GM23338 (cell line): ENCODE results near the gene ARAP1. TPM values are rescaled to one million over a fixed set of nuclear protein-coding genes. Genes with fewer than 3 reads are reported as not detected.

ENCODE experiments used
- ATAC-seq: fragments of 200-7000 bp; cut with Tn5 transposase; 3 replicates; pipeline ENCODE4 v1.9.1; 2020
- DNase-seq: peaks from one replicate; pipeline ENCODE4 v3.0.0-alpha.2; 2015; ENCODE audit warnings: low spot score
- H2AFZ ChIP-seq: fragments of 200-600 bp; sonication (generic); 2 replicates; pipeline ENCODE4 v1.8.0; 2016; ENCODE audit warnings: antibody characterized with exemption, mild to moderate bottlenecking, moderate library complexity
- H3F3A ChIP-seq: fragments of 200-600 bp; sonication (generic); replicated peaks from 2 replicates; pipeline ENCODE4 v1.8.0; 2017; ENCODE audit warnings: antibody characterized with exemption, mixed run types, low read depth
- H3K27ac ChIP-seq: fragments of 200-600 bp; sonication (generic); 2 replicates; pipeline ENCODE4 v1.6.1; 2016; ENCODE audit warnings: low read depth
- H3K27me3 ChIP-seq: fragments of 200-600 bp; sonication (generic); 2 replicates; pipeline ENCODE4 v1.8.0; 2016; ENCODE audit warnings: mild to moderate bottlenecking, mixed run types, moderate library complexity; ENCODE audit not compliant: insufficient read depth
- H3K36me3 ChIP-seq: fragments of 200-600 bp; sonication (generic); 2 replicates; pipeline ENCODE4 v1.8.0; 2016; ENCODE audit warnings: mild to moderate bottlenecking; ENCODE audit not compliant: insufficient read depth
- H3K4me1 ChIP-seq: fragments of 200-600 bp; sonication (generic); 2 replicates; pipeline ENCODE4 v1.8.0; 2016; ENCODE audit warnings: mild to moderate bottlenecking, moderate library complexity; ENCODE audit not compliant: insufficient read depth
- H3K4me2 ChIP-seq: fragments of 200-600 bp; sonication (generic); 2 replicates; pipeline ENCODE4 v1.7.1; 2017; ENCODE audit warnings: mixed run types
- H3K4me3 ChIP-seq: fragments of 200-600 bp; sonication (generic); 2 replicates; pipeline ENCODE4 v1.6.1; 2016; ENCODE audit warnings: mixed run types
- H3K79me2 ChIP-seq: fragments of 200-600 bp; sonication (generic); replicated peaks from 2 replicates; pipeline ENCODE4 v1.8.0; 2017; ENCODE audit warnings: mild to moderate bottlenecking; ENCODE audit not compliant: insufficient read depth
- H3K9me2 ChIP-seq: fragments of 200-600 bp; sonication (generic); 2 replicates; pipeline ENCODE4 v1.8.0; 2017; ENCODE audit not compliant: insufficient read depth
- H4K20me1 ChIP-seq: fragments of 200-600 bp; sonication (generic); replicated peaks from 2 replicates; pipeline ENCODE4 v1.8.0; 2017; ENCODE audit warnings: mild to moderate bottlenecking; ENCODE audit not compliant: insufficient read depth
- H3K27ac Mint-ChIP-seq: 2 replicates; pipeline ENCODE4 v1.8.0; 2020; ENCODE audit warnings: inconsistent platforms, mild to moderate bottlenecking, moderate library complexity, mixed read lengths
- H3K27me3 Mint-ChIP-seq: 3 replicates; pipeline ENCODE4 v1.8.0; 2022; ENCODE audit warnings: low read depth, mild to moderate bottlenecking, moderate library complexity, mixed read lengths, inconsistent platforms; ENCODE audit not compliant: insufficient read depth, poor library complexity
- H3K36me3 Mint-ChIP-seq: 3 replicates; pipeline ENCODE4 v1.8.0; 2021; ENCODE audit warnings: low read depth, mild to moderate bottlenecking, inconsistent platforms, moderate library complexity, mixed read lengths
- H3K4me1 Mint-ChIP-seq: 3 replicates; pipeline ENCODE4 v1.8.0; 2020; ENCODE audit warnings: mild to moderate bottlenecking, inconsistent platforms, mixed read lengths
- H3K4me3 Mint-ChIP-seq: 3 replicates; pipeline ENCODE4 v1.8.0; 2021; ENCODE audit warnings: moderate library complexity, mild to moderate bottlenecking, inconsistent platforms, mixed read lengths
- H3K9me3 Mint-ChIP-seq: 3 replicates; pipeline ENCODE4 v1.8.0; 2020; ENCODE audit warnings: moderate library complexity, mild to moderate bottlenecking, inconsistent platforms, mixed read lengths
- CTCF ChIP-seq, 2 experiments: fragments of 200-600 bp in 1 of 2; sonication (generic) in 1 of 2; conservative IDR thresholded peaks; 2 replicates each; pipeline versions ENCODE4 v1.5.1 to v1.6.1; 2016 to 2017; ENCODE audit warnings: antibody characterized with exemption in 2 of 2, low read depth in 2 of 2, mild to moderate bottlenecking in 2 of 2, moderate library complexity in 1 of 2
- EZH2 ChIP-seq: fragments of 200-600 bp; sonication (generic); IDR thresholded peaks from one replicate; pipeline ENCODE4 v1.8.0; 2017; ENCODE audit warnings: antibody characterized with exemption, mild to moderate bottlenecking, low read depth; ENCODE audit not compliant: unreplicated experiment
- EZH2phosphoT487 ChIP-seq: fragments of 200-600 bp; sonication (generic); IDR thresholded peaks from one replicate; pipeline ENCODE4 v1.8.1; 2018; ENCODE audit warnings: antibody characterized with exemption; ENCODE audit not compliant: unreplicated experiment
- NANOG ChIP-seq: IDR thresholded peaks from 2 replicates; pipeline ENCODE4 v1.6.1; 2016; ENCODE audit warnings: antibody characterized with exemption, borderline replicate concordance
- POLR2AphosphoS5 ChIP-seq: IDR thresholded peaks from 2 replicates; pipeline ENCODE4 v1.6.1; 2016; ENCODE audit warnings: antibody characterized with exemption, low read depth
- STAT1 ChIP-seq: IDR thresholded peaks from one replicate; pipeline ENCODE4 v1.6.1; 2016; ENCODE audit warnings: antibody characterized with exemption; ENCODE audit not compliant: unreplicated experiment
- ZNF114 ChIP-seq: fragments of 250-450 bp; sonication (Bioruptor Pico); IDR thresholded peaks from 2 replicates; pipeline ENCODE4 v1.5.0; 2020; ENCODE audit warnings: mild to moderate bottlenecking, moderate library complexity
- polyA plus RNA-seq: library from polyadenylated mRNA; unstranded; fragments of >200 nt; fragmentation: Nextera tagmentation; extraction: Ambion mirVana; gene quantifications from 2 replicates; pipeline ENCODE4 v1.2.1, GENCODE V29; 2016
- total RNA-seq: library from RNA; depleted of rRNA; stranded (reverse); fragments of >200 nt; shearing (Covaris generic); gene quantifications from 2 replicates; pipeline ENCODE4 v1.2.3, GENCODE V29; 2014
- TF ChIP-seq, protein P1 (sequence below): fragments of 250-450 bp; sonication (Bioruptor Pico); IDR thresholded peaks from 2 replicates; pipeline ENCODE4 v1.5.0; 2020; ENCODE audit warnings: mild to moderate bottlenecking, moderate library complexity

The ARAP1 gene
- total and polyA plus RNA-seq, 2 experiments from 2014 or later: 24.5 to 116 TPM

- Mint-ChIP-seq H3K4me1 (peaks cover 6% of the 10 kb centered on the region; the same call in 2 of the 3 replicates), H3K27ac (no peak overlapping the region), H3K27me3 (peaks cover 15% of the 10 kb centered on the region), H3K4me3 (no peak overlapping the region), H3K36me3 (peaks cover 51% of the 10 kb centered on the region), H3K9me3 (no peaks in the 10 kb centered on the region)
- H2AFZ ChIP-seq: no peak overlapping the region
- no peak overlapping the region for H3K27ac ChIP-seq
- H3F3A ChIP-seq: no peaks in the 10 kb centered on the region
- H3K4me2 ChIP-seq: peak overlapping the region; percentile 43; the same call in 1 of the 2 replicates
- no peaks in the 10 kb centered on the region for H3K27me3 ChIP-seq
- H3K79me2 ChIP-seq: no peaks in the 10 kb centered on the region
- no peaks in the 10 kb centered on the region for H4K20me1 ChIP-seq
- ATAC-seq: peak; percentile 91
- peak overlapping the region; percentile 23; the same call in 1 of the 2 replicates for H3K4me3 ChIP-seq
- TF ChIP-seq EZH2phosphoT487 (no peak), POLR2AphosphoS5 (peak; percentile 40; the same call in 1 of the 2 replicates), NANOG (no peak), STAT1 (no peak)
- no peaks in the 10 kb centered on the region; the same call in 1 of the 2 replicates for H3K36me3 ChIP-seq
- DNase-seq: peak; percentile 92
- H3K9me2 ChIP-seq: no peaks in the 10 kb centered on the region
- peaks cover 4% of the 10 kb centered on the region; the same call in 1 of the 2 replicates for H3K4me1 ChIP-seq
Observed at GRCh38 chr11:72696866-72697700, 55.1 kb downstream of the ARAP1 start.

GRCh38 chr11:72695354-72695753, 56.9 kb downstream of the ARAP1 start:
- Mint-ChIP-seq H3K27ac (no peak overlapping the region), H3K4me3 (no peak overlapping the region), H3K9me3 (no peaks in the 10 kb centered on the region), H3K36me3 (peaks cover 45% of the 10 kb centered on the region), H3K4me1 (peaks cover 2% of the 10 kb centered on the region; the same call in 1 of the 3 replicates), H3K27me3 (peaks cover 15% of the 10 kb centered on the region)
- Histone ChIP-seq H3K4me3 (no peak overlapping the region), H3K4me1 (peaks cover 4% of the 10 kb centered on the region; the same call in 1 of the 2 replicates), H3K9me2 (no peaks in the 10 kb centered on the region), H2AFZ (no peak overlapping the region), H3K36me3 (no peaks in the 10 kb centered on the region; the same call in 1 of the 2 replicates), H3K4me2 (no peak overlapping the region), H3K79me2 (no peaks in the 10 kb centered on the region), H3F3A (no peaks in the 10 kb centered on the region), H4K20me1 (no peaks in the 10 kb centered on the region), H3K27ac (no peak overlapping the region), H3K27me3 (no peaks in the 10 kb centered on the region)
- no peak for DNase-seq
- no peak for TF ChIP-seq EZH2phosphoT487
- no peak for TF ChIP-seq NANOG
- TF ChIP-seq, protein P1, sequence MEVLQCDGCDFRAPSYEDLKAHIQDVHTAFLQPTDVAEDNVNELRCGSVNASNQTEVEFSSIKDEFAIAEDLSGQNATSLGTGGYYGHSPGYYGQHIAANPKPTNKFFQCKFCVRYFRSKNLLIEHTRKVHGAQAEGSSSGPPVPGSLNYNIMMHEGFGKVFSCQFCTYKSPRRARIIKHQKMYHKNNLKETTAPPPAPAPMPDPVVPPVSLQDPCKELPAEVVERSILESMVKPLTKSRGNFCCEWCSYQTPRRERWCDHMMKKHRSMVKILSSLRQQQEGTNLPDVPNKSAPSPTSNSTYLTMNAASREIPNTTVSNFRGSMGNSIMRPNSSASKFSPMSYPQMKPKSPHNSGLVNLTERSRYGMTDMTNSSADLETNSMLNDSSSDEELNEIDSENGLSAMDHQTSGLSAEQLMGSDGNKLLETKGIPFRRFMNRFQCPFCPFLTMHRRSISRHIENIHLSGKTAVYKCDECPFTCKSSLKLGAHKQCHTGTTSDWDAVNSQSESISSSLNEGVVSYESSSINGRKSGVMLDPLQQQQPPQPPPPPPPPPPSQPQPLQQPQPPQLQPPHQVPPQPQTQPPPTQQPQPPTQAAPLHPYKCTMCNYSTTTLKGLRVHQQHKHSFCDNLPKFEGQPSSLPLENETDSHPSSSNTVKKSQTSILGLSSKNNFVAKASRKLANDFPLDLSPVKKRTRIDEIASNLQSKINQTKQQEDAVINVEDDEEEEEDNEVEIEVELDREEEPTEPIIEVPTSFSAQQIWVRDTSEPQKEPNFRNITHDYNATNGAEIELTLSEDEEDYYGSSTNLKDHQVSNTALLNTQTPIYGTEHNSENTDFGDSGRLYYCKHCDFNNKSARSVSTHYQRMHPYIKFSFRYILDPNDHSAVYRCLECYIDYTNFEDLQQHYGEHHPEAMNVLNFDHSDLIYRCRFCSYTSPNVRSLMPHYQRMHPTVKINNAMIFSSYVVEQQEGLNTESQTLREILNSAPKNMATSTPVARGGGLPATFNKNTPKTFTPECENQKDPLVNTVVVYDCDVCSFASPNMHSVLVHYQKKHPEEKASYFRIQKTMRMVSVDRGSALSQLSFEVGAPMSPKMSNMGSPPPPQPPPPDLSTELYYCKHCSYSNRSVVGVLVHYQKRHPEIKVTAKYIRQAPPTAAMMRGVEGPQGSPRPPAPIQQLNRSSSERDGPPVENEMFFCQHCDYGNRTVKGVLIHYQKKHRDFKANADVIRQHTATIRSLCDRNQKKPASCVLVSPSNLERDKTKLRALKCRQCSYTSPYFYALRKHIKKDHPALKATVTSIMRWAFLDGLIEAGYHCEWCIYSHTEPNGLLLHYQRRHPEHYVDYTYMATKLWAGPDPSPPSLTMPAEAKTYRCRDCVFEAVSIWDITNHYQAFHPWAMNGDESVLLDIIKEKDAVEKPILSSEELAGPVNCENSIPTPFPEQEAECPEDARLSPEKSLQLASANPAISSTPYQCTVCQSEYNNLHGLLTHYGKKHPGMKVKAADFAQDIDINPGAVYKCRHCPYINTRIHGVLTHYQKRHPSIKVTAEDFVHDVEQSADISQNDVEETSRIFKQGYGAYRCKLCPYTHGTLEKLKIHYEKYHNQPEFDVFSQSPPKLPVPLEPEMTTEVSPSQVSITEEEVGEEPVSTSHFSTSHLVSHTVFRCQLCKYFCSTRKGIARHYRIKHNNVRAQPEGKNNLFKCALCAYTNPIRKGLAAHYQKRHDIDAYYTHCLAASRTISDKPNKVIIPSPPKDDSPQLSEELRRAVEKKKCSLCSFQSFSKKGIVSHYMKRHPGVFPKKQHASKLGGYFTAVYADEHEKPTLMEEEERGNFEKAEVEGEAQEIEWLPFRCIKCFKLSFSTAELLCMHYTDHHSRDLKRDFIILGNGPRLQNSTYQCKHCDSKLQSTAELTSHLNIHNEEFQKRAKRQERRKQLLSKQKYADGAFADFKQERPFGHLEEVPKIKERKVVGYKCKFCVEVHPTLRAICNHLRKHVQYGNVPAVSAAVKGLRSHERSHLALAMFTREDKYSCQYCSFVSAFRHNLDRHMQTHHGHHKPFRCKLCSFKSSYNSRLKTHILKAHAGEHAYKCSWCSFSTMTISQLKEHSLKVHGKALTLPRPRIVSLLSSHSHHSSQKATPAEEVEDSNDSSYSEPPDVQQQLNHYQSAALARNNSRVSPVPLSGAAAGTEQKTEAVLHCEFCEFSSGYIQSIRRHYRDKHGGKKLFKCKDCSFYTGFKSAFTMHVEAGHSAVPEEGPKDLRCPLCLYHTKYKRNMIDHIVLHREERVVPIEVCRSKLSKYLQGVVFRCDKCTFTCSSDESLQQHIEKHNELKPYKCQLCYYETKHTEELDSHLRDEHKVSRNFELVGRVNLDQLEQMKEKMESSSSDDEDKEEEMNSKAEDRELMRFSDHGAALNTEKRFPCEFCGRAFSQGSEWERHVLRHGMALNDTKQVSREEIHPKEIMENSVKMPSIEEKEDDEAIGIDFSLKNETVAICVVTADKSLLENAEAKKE: no peak
- TF ChIP-seq ZNF114: no peak
- TF ChIP-seq EZH2: no peak
- TF ChIP-seq CTCF (conservative IDR thresholded peaks at IDR 0.05; ENCODE audit: low read depth in 2 of 2): no peak
- ATAC-seq: no peak
